ENCODE results near the gene ELMO1. TPM values are rescaled to one million over a fixed set of nuclear protein-coding genes. Genes with fewer than 3 reads are reported as not detected.

Gene ELMO1
- total RNA-seq, 2 donors from 2014 or later, result 160 to 169 TPM

DNA sequence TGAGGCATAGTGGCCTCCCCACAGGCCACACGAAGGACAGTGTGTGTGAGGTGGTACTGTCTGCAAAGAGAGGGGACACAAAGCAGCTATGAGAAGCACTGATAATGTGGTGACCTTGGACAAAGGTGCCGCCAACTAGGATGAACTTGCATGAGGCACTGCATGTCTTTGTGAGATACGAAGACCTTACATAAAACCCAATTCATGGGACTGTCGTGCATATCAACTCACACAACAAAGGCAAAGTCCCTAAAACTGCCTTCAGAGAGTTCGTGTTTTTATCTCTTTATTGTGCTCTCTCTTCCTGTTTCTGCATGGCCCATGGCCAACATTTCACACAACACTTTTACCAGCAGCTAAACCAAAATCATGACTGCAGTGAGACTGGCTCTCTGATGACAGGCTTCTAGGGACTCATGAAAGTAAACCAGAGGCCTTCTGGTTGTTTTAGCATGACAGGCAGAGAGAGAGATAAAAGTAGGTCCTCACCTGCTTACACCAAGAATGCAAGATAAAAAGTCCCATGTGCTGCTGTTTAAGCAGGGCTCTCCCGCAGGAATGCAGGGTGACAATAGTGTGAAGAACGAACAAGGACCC lies 347.8 kb downstream of the ELMO1 start:
- Mint-ChIP-seq H3K27me3 (no peaks in the 10 kb centered on the region), H3K4me3 (no peak overlapping the region), H3K36me3 (ENCODE audit: low read depth) (peaks cover 5% of the 10 kb centered on the region), H3K27ac (peak overlapping the region; percentile 80), H3K4me1 (peaks cover 19% of the 10 kb centered on the region)
- no peak for DNase-seq
- H3K9me3 ChIP-seq (ENCODE audit: control insufficient read depth, low read length, poor library complexity, severe bottlenecking), result no peaks in the 10 kb centered on the region
- ATAC-seq, result no peak

- ATAC-seq, result no peak
- Mint-ChIP-seq H3K27me3 (no peaks in the 10 kb centered on the region), H3K4me1 (peaks cover 21% of the 10 kb centered on the region), H3K27ac (no peak overlapping the region), H3K4me3 (no peak overlapping the region), H3K36me3 (ENCODE audit: low read depth) (peaks cover 9% of the 10 kb centered on the region)
- DNase-seq, result no peak
- H3K9me3 ChIP-seq (ENCODE audit: control insufficient read depth, low read length, poor library complexity, severe bottlenecking), result no peaks in the 10 kb centered on the region
Measured at GRCh38 chr7:37098762-37099161, 349.9 kb downstream of the ELMO1 start.

- H3K9me3 ChIP-seq (ENCODE audit: control insufficient read depth, low read length, poor library complexity, severe bottlenecking), result no peaks in the 10 kb centered on the region
- Mint-ChIP-seq H3K4me3 (no peak overlapping the region), H3K27ac (no peak overlapping the region), H3K27me3 (no peaks in the 10 kb centered on the region), H3K4me1 (peaks cover 21% of the 10 kb centered on the region), H3K36me3 (ENCODE audit: low read depth) (peaks cover 9% of the 10 kb centered on the region)
- no peak for DNase-seq
- ATAC-seq, result no peak
Measured at GRCh38 chr7:37097983-37098382, 350.7 kb downstream of the ELMO1 start.

DNA sequence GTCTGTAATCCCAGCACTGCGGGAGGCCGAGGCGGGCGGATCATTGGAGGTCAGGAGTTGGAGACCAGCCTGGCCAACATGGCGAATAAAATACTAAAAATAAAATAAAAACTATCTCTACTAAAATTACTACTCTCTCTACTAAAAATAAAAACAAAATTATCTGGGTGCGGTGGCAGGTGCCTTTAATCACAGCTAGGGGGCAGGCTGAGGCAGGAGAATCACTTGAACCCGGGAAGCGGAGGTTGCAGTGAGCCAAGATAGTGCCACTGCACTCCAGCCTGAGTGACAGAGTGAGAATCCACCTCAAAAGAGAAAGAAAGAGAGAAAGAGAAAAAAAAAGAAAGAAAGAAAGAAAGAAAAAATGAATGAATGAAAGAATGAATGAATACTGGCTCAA lies 351.4 kb downstream of the ELMO1 start:
- H3K4me3 Mint-ChIP-seq, result no peak overlapping the region
- no peak for ATAC-seq

DNA sequence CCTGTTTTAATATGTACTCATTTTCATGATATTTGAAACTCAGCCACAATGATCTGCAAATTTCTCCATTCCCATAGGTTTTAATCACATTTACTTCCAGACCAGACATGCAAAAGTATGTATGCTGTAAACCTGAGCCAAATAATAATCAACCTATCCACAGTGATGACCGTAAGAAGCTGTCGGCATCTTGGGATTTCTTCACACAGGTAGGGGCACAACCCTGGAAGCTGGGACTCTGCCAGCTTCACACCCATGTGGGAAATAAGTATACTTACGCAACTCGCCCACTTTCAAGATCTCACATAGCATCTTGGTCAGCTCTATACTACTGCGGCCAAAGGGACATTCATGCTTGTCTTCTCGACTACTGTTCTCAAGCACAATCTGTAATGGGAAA lies 352.3 kb downstream of the ELMO1 start:
- no peaks in the 10 kb centered on the region for H3K9me3 ChIP-seq (ENCODE audit: control insufficient read depth, low read length, poor library complexity, severe bottlenecking)

More for the DNA sequence above, 351.4 kb downstream of the ELMO1 start:
- Mint-ChIP-seq H3K4me1 (peaks cover 21% of the 10 kb centered on the region), H3K27me3 (no peaks in the 10 kb centered on the region), H3K36me3 (ENCODE audit: low read depth) (peaks cover 9% of the 10 kb centered on the region), H3K27ac (no peak overlapping the region)
- no peak for DNase-seq
- no peaks in the 10 kb centered on the region for H3K9me3 ChIP-seq (ENCODE audit: control insufficient read depth, low read length, poor library complexity, severe bottlenecking)

GRCh38 chr7:37095122-37095521 lies 353.5 kb downstream of the ELMO1 start:
- Mint-ChIP-seq H3K4me3 (no peak overlapping the region), H3K27me3 (no peaks in the 10 kb centered on the region), H3K27ac (no peak overlapping the region), H3K36me3 (ENCODE audit: low read depth) (peaks cover 10% of the 10 kb centered on the region), H3K4me1 (peaks cover 12% of the 10 kb centered on the region)
- DNase-seq (no peak), ATAC-seq (no peak)
- H3K9me3 ChIP-seq (ENCODE audit: control insufficient read depth, low read length, poor library complexity, severe bottlenecking), result no peaks in the 10 kb centered on the region

More for the DNA sequence above, 352.3 kb downstream of the ELMO1 start:
- Mint-ChIP-seq H3K27ac (no peak overlapping the region), H3K36me3 (ENCODE audit: low read depth) (peaks cover 10% of the 10 kb centered on the region), H3K4me1 (peaks cover 21% of the 10 kb centered on the region), H3K4me3 (no peak overlapping the region), H3K27me3 (no peaks in the 10 kb centered on the region)
- DNase-seq (no peak), ATAC-seq (no peak)

DNA sequence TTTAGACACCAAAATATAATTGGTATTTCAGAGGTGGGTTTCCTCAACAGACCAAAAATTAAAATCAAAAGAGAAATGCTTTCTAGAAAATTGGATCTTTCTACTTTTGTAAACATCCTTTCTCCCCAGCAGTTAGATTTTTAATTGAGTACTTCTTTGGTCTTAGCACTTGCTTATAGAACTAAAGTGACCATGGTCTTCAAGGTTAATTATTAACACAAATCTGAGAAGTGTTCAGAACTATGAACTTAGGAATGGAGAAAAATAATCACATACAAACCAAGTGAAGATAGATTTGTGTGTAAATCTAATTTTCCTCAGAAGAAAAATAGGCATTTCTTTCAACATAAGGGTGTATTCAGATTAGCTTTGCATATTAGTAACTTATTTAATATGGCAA lies 355.4 kb downstream of the ELMO1 start:
- H3K36me3 Mint-ChIP-seq (ENCODE audit: low read depth), result peaks cover 14% of the 10 kb centered on the region
- no peak overlapping the region for H3K27ac Mint-ChIP-seq
- no peaks in the 10 kb centered on the region for H3K27me3 Mint-ChIP-seq
- no peaks in the 10 kb centered on the region for H3K9me3 ChIP-seq (ENCODE audit: control insufficient read depth, low read length, poor library complexity, severe bottlenecking)
- peaks cover 15% of the 10 kb centered on the region for H3K4me1 Mint-ChIP-seq
- no peak for ATAC-seq
- DNase-seq, result no peak
- no peak overlapping the region for H3K4me3 Mint-ChIP-seq

DNA sequence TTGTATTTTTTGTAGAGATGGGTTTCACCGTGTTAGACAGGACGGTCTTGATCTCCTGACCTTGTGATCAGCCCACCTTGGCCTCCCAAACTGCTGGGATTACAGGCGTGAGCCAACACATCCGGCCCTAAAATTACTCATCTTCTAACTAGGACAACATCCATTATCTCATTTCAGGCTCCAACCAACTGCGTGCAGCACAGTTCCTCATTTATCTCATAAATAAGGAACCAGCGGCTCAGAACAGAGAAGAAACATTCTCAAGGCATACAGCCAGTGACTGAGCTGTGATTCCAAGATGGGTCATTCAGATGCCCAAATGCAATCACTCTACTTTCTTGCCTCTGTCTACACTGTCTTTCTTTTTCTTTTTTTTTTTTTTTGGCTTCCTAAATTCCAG lies 356.1 kb downstream of the ELMO1 start:
- ATAC-seq, result peak; percentile 47
- DNase-seq, result no peak
- Mint-ChIP-seq H3K4me3 (no peak overlapping the region), H3K4me1 (peaks cover 14% of the 10 kb centered on the region), H3K27me3 (no peaks in the 10 kb centered on the region), H3K36me3 (ENCODE audit: low read depth) (peaks cover 15% of the 10 kb centered on the region), H3K27ac (peak overlapping the region; percentile 6)
- H3K9me3 ChIP-seq (ENCODE audit: control insufficient read depth, low read length, poor library complexity, severe bottlenecking), result no peaks in the 10 kb centered on the region

DNA sequence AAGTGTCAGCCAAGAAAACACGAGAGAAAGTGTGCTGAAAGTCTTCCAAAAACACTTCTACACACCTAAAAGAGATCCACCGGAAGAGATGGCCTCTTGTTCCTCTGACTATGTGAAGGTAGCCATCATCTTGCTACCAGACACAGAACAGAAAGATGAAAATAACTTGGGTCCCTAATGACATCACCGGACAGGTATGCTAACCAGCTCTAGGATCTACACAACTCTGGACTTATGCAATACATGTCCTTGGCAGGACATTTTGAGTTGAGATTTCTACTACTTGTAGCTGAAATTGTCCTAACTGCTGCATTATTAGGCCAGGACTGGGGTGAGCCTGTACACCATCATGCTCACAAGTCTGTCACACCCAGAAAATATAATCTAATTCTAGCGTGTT lies 358.7 kb downstream of the ELMO1 start:
- DNase-seq (no peak), ATAC-seq (no peak)
- Mint-ChIP-seq H3K27me3 (no peaks in the 10 kb centered on the region), H3K36me3 (ENCODE audit: low read depth) (peaks cover 10% of the 10 kb centered on the region), H3K4me1 (peaks cover 15% of the 10 kb centered on the region), H3K27ac (no peak overlapping the region), H3K4me3 (no peak overlapping the region)
- H3K9me3 ChIP-seq (ENCODE audit: control insufficient read depth, low read length, poor library complexity, severe bottlenecking), result no peaks in the 10 kb centered on the region

DNA sequence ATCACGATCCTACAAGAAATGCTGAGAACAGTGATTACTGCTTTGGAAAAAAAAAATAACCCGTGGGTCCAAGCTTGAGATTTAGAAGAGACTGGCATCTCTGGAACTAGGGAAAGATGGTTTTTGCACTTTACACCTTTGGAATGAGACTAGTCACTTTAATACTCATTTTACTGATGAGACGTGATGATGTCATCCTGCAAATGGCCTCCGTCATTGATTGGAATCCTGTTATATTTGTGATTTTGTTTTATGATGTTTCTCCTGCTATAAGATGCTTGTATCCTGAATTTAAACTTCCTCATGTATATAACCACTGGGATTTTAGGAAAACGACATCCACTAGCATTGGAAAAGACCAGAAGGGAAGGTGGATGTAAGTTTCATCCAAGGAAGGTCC lies 363.1 kb downstream of the ELMO1 start:
- no peaks in the 10 kb centered on the region for H3K9me3 ChIP-seq (ENCODE audit: control insufficient read depth, low read length, poor library complexity, severe bottlenecking)
- no peak for DNase-seq
- Mint-ChIP-seq H3K36me3 (ENCODE audit: low read depth) (peaks cover 11% of the 10 kb centered on the region), H3K27me3 (no peaks in the 10 kb centered on the region), H3K4me3 (peak overlapping the region; percentile 34), H3K27ac (no peak overlapping the region), H3K4me1 (peaks cover 25% of the 10 kb centered on the region)
- no peak for ATAC-seq

DNA sequence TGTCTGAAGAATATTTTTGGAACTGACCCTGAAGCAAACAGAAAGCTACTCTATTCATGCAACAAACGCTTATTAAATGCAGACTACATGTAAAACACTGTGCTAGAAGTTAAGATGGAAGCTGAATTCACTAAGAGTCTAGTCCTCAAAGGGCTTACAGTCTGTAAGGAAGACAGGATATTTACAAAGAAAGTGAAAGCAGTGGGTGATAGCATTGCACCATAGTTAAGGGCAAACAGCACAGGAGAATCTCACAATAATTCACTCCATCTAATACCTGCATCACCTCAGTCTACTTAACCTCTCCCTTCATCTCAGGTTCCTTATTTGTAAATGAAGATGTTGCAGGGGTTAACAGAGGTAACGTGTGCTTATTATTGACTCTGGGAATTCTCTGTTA lies 364.4 kb downstream of the ELMO1 start:
- Mint-ChIP-seq H3K27ac (no peak overlapping the region), H3K4me3 (no peak overlapping the region), H3K27me3 (no peaks in the 10 kb centered on the region), H3K36me3 (ENCODE audit: low read depth) (peaks cover 12% of the 10 kb centered on the region), H3K4me1 (peaks cover 25% of the 10 kb centered on the region)
- ATAC-seq (no peak), DNase-seq (no peak)
- no peaks in the 10 kb centered on the region for H3K9me3 ChIP-seq (ENCODE audit: control insufficient read depth, low read length, poor library complexity, severe bottlenecking)

GRCh38 chr7:37083311-37084096 lies 365.2 kb downstream of the ELMO1 start:
- H3K36me3 Mint-ChIP-seq (ENCODE audit: low read depth), result peaks cover 10% of the 10 kb centered on the region
- peaks cover 23% of the 10 kb centered on the region for H3K4me1 Mint-ChIP-seq
- H3K27me3 Mint-ChIP-seq, result no peaks in the 10 kb centered on the region
- H3K27ac Mint-ChIP-seq, result peak overlapping the region; percentile 81
- no peak for ATAC-seq
- DNase-seq, result no peak
- no peak overlapping the region for H3K4me3 Mint-ChIP-seq
- H3K9me3 ChIP-seq (ENCODE audit: control insufficient read depth, low read length, poor library complexity, severe bottlenecking), result no peaks in the 10 kb centered on the region

- no peak for DNase-seq
- peak overlapping the region; percentile 81 for H3K27ac Mint-ChIP-seq
- H3K36me3 Mint-ChIP-seq (ENCODE audit: low read depth), result peaks cover 13% of the 10 kb centered on the region
- no peak for ATAC-seq
- H3K4me1 Mint-ChIP-seq, result peaks cover 19% of the 10 kb centered on the region
- H3K4me3 Mint-ChIP-seq, result no peak overlapping the region
- no peaks in the 10 kb centered on the region for H3K9me3 ChIP-seq (ENCODE audit: control insufficient read depth, low read length, poor library complexity, severe bottlenecking)
- H3K27me3 Mint-ChIP-seq, result no peaks in the 10 kb centered on the region
Measured at GRCh38 chr7:37081436-37081835, 367.2 kb downstream of the ELMO1 start.

DNA sequence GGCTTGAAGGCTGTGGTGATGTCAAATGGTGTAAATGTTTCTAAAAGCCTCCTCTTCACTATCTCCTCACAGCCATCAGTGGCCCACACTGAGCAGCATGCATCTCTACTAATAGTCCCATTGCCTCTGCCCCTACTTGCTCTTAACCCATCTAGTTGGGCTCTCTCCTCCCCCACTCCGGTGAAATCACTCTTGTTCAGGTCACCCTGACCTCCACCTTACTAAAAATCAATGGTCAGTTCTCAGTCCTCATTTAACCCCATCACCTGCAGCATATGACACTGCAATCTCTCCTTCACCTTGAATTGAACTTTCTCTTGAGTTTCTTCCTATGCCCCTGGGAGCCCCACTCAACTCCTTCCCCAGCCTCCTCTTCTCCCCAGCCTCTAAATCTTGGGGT lies 369.2 kb downstream of the ELMO1 start:
- H3K4me3 Mint-ChIP-seq, result no peak overlapping the region
- H3K9me3 ChIP-seq (ENCODE audit: control insufficient read depth, low read length, poor library complexity, severe bottlenecking), result no peaks in the 10 kb centered on the region
- H3K4me1 Mint-ChIP-seq, result peaks cover 16% of the 10 kb centered on the region
- H3K27me3 Mint-ChIP-seq, result no peaks in the 10 kb centered on the region
- peak overlapping the region; percentile 0 for H3K27ac Mint-ChIP-seq
- ATAC-seq, result no peak
- no peak for DNase-seq
- H3K36me3 Mint-ChIP-seq (ENCODE audit: low read depth), result peaks cover 13% of the 10 kb centered on the region

Measured in T-helper 17 cell (primary cell).